ENCODE data around the gene TSGA10.
"Not testable (repeated sequence)": the region's sequence is repeated elsewhere in the genome, so short reads cannot be mapped to it uniquely, and the experiment has no call there.

TSGA10 gene

GRCh38 chr2:99153921-99154604 is 679 bp downstream of the TSGA10 start:
- peak; percentile 9 for DNase-seq

- DNase-seq = no peak
These were observed 2.4 kb downstream of the TSGA10 start for GRCh38 chr2:99152199-99152895.

- DNase-seq = no peak
These were observed 4.0 kb downstream of the TSGA10 start for GRCh38 chr2:99150706-99151105.

- peak; percentile 81 for DNase-seq
These were observed 13.3 kb downstream of the TSGA10 start, which contains the start of gene C2orf15 for GRCh38 chr2:99141110-99142108. Gene C2orf15, plus strand, starts transcription at chr2:99141707. Its CDS starts 8,852 bp downstream, at chr2:99150559.

- DNase-seq = no peak
These were observed 14.0 kb downstream of the TSGA10 start for GRCh38 chr2:99140860-99141109.

GRCh38 chr2:99140056-99140859 is 14.5 kb downstream of the TSGA10 start:
- DNase-seq = peak; percentile 63

- no peak for DNase-seq
These were observed 15.7 kb downstream of the TSGA10 start for GRCh38 chr2:99139003-99139402.

GRCh38 chr2:99135044-99135556 is 19.6 kb downstream of the TSGA10 start:
- DNase-seq = not testable (repeated sequence)

- DNase-seq = no peak
These were observed 26.8 kb downstream of the TSGA10 start for GRCh38 chr2:99127981-99128380.

- DNase-seq = no peak
These were observed 42.1 kb downstream of the TSGA10 start for GRCh38 chr2:99112617-99113016.

- no peak for DNase-seq
These were observed 42.8 kb downstream of the TSGA10 start for GRCh38 chr2:99111945-99112344.

GRCh38 chr2:99111236-99111635 is 43.5 kb downstream of the TSGA10 start:
- no peak for DNase-seq

- no peak for DNase-seq
These were observed 47.8 kb downstream of the TSGA10 start for GRCh38 chr2:99106913-99107312.

GRCh38 chr2:99104006-99104405 is 50.7 kb downstream of the TSGA10 start:
- DNase-seq = no peak

- DNase-seq = no peak
These were observed 53.0 kb downstream of the TSGA10 start for GRCh38 chr2:99101697-99102096.

- DNase-seq = no peak
These were observed 58.0 kb downstream of the TSGA10 start for GRCh38 chr2:99096728-99097127.

- DNase-seq = no peak
These were observed 66.7 kb downstream of the TSGA10 start for GRCh38 chr2:99088017-99088416.

GRCh38 chr2:99086385-99086784 is 68.4 kb downstream of the TSGA10 start:
- DNase-seq = no peak

- DNase-seq = peak; percentile 12
These were observed 69.3 kb downstream of the TSGA10 start for GRCh38 chr2:99085421-99085820.

- DNase-seq = no peak
These were observed 70.5 kb downstream of the TSGA10 start for GRCh38 chr2:99084256-99084655.

- no peak for DNase-seq
These were observed 72.9 kb downstream of the TSGA10 start for GRCh38 chr2:99081891-99082290.

GRCh38 chr2:99079226-99079625 is 75.5 kb downstream of the TSGA10 start:
- peak; percentile 42 for DNase-seq

Measured in kidney glomerular epithelial cell (primary cell).